K562 (cell line): ENCODE results near the gene EMILIN1. TPM values are rescaled to one million over a fixed set of nuclear protein-coding genes. Genes with fewer than 3 reads are reported as not detected.

Experiments used
- HNRNPLL ChIP-seq: fragments of 200-400 bp; formaldehyde crosslinking; IDR thresholded peaks from 2 replicates; pipeline ENCODE4 v1.6.1; 2017; ENCODE audit warnings: low read length, low read depth, mild to moderate bottlenecking; ENCODE audit not compliant: poor library complexity, severe bottlenecking
- KLF6 ChIP-seq: fragments of 250-450 bp; sonication (Bioruptor Pico); IDR thresholded peaks from 2 replicates; pipeline ENCODE4 v1.4.0; 2020; ENCODE audit warnings: mild to moderate bottlenecking, moderate library complexity, borderline replicate concordance
- NR3C1 ChIP-seq: sonication (generic); formaldehyde crosslinking; IDR thresholded peaks from 2 replicates; pipeline ENCODE4 v1.8.1; 2022; ENCODE audit warnings: missing genetic modification reagents
- PYGO2 ChIP-seq: fragments of 450-650 bp; IDR thresholded peaks from 2 replicates; pipeline ENCODE4 v1.6.1; 2016; ENCODE audit warnings: mild to moderate bottlenecking, missing genetic modification characterization, moderate library complexity, missing compliant biosample characterization
- REST ChIP-seq, 2 experiments: fragments of 450-650 bp; formaldehyde crosslinking in 1 of 2; IDR thresholded peaks; 2 replicates each; pipeline versions ENCODE4 v1.4.0 to v1.6.1; 2014 to 2020; ENCODE audit warnings: mild to moderate bottlenecking in 2 of 2, borderline replicate concordance in 1 of 2, low read depth in 1 of 2
- SMAD3 ChIP-seq: fragments of 450-650 bp; formaldehyde crosslinking; conservative IDR thresholded peaks from 2 replicates; pipeline ENCODE4 v1.4.0; 2020; ENCODE audit warnings: mild to moderate bottlenecking
- TCF3 ChIP-seq: sonication (generic); formaldehyde crosslinking; IDR thresholded peaks from 2 replicates; pipeline ENCODE4 v1.4.0; 2020; ENCODE audit warnings: mild to moderate bottlenecking, missing genetic modification reagents
- TSHZ1 ChIP-seq: fragments of 250-450 bp; sonication (Bioruptor Pico); IDR thresholded peaks from 2 replicates; pipeline ENCODE4 v1.4.0; 2020; ENCODE audit warnings: mild to moderate bottlenecking, moderate library complexity
- ZNF239 ChIP-seq: fragments of 250-450 bp; sonication (Bioruptor Pico); IDR thresholded peaks from 2 replicates; pipeline ENCODE4 v1.4.0; 2020; ENCODE audit warnings: mild to moderate bottlenecking
- ZNF449 ChIP-seq: fragments of 250-450 bp; sonication (Bioruptor Pico); IDR thresholded peaks from 2 replicates; pipeline ENCODE4 v1.8.0; 2022; ENCODE audit warnings: moderate library complexity, mild to moderate bottlenecking, inconsistent platforms
- ZNF740 ChIP-seq, 3 experiments: fragments of 200-800 bp in 1 of 3; sonication (Bioruptor generic) in 1 of 3; sonication (generic) in 1 of 3; formaldehyde crosslinking in 1 of 3; IDR thresholded peaks; 2 replicates each; pipeline versions ENCODE4 v1.6.1 to v1.8.0; 2016 to 2022; ENCODE audit warnings: mild to moderate bottlenecking in 2 of 3, missing compliant biosample characterization in 2 of 3, missing genetic modification characterization in 2 of 3, missing genetic modification reagents in 1 of 3
- polyA plus RNA-seq, 8 experiments: library from polyadenylated mRNA; depleted of rRNA in 4 of 8; stranded (reverse) in 5 of 8; unstranded in 3 of 8; fragments of >200 nt; fragmentation: Nextera tagmentation in 2 of 8; fragmentation: Illumina TruSeq in 1 of 8; extraction: Ambion mirVana in 2 of 8; extraction: Trizol in 1 of 8; gene quantifications; 2 replicates each; pipeline versions ENCODE4 v1.2.1 to v1.2.3, GENCODE V29; 2011 to 2014; ENCODE audit warnings: inconsistent platforms in 1 of 8, missing spikeins in 1 of 8
- total RNA-seq, 7 experiments: library from RNA; depleted of rRNA in 6 of 7; stranded (reverse); fragments of >200 nt in 6 of 7; fragmentation: Illumina TruSeq in 2 of 7; extraction: Trizol in 2 of 7; gene quantifications; 2 replicates each; pipeline versions ENCODE4 v1.2.1 to v1.2.3, GENCODE V29; 2011 to 2021; ENCODE audit warnings: low replicate concordance in 1 of 7

EMILIN1 gene
- total and polyA plus RNA-seq, 9 of the 15 experiments (the other 6 are each of a cell fraction or from before 2014, with no cell fraction given), result 0.04 to 2.7 (median 0.54) TPM; not detected in 2

GRCh38 chr2:27051902-27052645 lies 26.3 kb upstream of the EMILIN1 start (continued):
- TF ChIP-seq REST (IDR thresholded peaks at IDR 0.05; ENCODE audit: borderline replicate concordance) (no peak; the same call in 1 of the 2 replicates), REST (CRISPR knock-in tag; IDR thresholded peaks at IDR 0.05; ENCODE audit: low read depth) (0 out of 2 replicates have a peak, but pooled peaks have one; percentile 20), KLF6 (CRISPR knock-in tag) (0 out of 2 replicates have a peak, but pooled peaks have one; percentile 27), PYGO2 (tag) (no peak), HNRNPLL (no peak), SMAD3 (CRISPR knock-in tag) (no peak), NR3C1 (CRISPR knock-in tag) (no peak), ZNF239 (CRISPR knock-in tag) (no peak), ZNF449 (CRISPR knock-in tag) (no peak), TSHZ1 (CRISPR knock-in tag) (no peak), ZNF740 (CRISPR knock-in tag; IDR thresholded peaks at IDR 0.05) (no peak), ZNF740 (tag; IDR thresholded peaks at IDR 0.05) (no peak), TCF3 (CRISPR knock-in tag) (no peak)
